DND-41 (cell line): ENCODE measurements around the gene CLBA1.

Source experiments
- ATAC-seq: fragments of 200-7000 bp; cut with Tn5 transposase; 3 replicates; pipeline ENCODE4 v1.9.1; 2021; ENCODE audit warnings: low read depth; ENCODE audit not compliant: insufficient read depth
- DNase-seq: peaks from one replicate; pipeline ENCODE4 v3.0.0-alpha.2; 2020
- H2AFZ ChIP-seq: 2 replicates; pipeline ENCODE4 v1.6.0; 2012; ENCODE audit warnings: low read depth, low read length
- H3K27ac ChIP-seq: 2 replicates; pipeline ENCODE4 v1.5.1; 2012; ENCODE audit warnings: low read length, inconsistent platforms
- H3K27me3 ChIP-seq: fragments of 200-600 bp; sonication (generic); 2 replicates; pipeline ENCODE4 v1.6.0; 2012; ENCODE audit warnings: low read length, mild to moderate bottlenecking, inconsistent platforms; ENCODE audit not compliant: insufficient read depth, poor library complexity
- H3K36me3 ChIP-seq: 2 replicates; pipeline ENCODE4 v1.5.1; 2012; ENCODE audit warnings: low read length, inconsistent platforms; ENCODE audit not compliant: insufficient read depth
- H3K4me1 ChIP-seq: 2 replicates; pipeline ENCODE4 v1.5.1; 2012; ENCODE audit warnings: mild to moderate bottlenecking, low read length; ENCODE audit not compliant: insufficient read depth
- H3K4me2 ChIP-seq: 2 replicates; pipeline ENCODE4 v1.6.0; 2012; ENCODE audit warnings: mild to moderate bottlenecking, moderate library complexity, low read length, inconsistent platforms; ENCODE audit not compliant: insufficient read depth
- H3K4me3 ChIP-seq, 2 experiments: fragments of 200-600 bp in 1 of 2; shearing (Covaris generic) in 1 of 2; 2 replicates each; pipeline ENCODE4 v1.5.1; 2012 to 2016; ENCODE audit warnings: inconsistent platforms in 2 of 2, low read length in 2 of 2, mild to moderate bottlenecking in 2 of 2, low read depth in 1 of 2, moderate library complexity in 1 of 2
- H3K79me2 ChIP-seq: 2 replicates; pipeline ENCODE4 v1.6.0; 2012; ENCODE audit warnings: low read length, inconsistent platforms; ENCODE audit not compliant: insufficient read depth
- H3K9ac ChIP-seq: 2 replicates; pipeline ENCODE4 v1.6.0; 2012; ENCODE audit warnings: low read depth, mild to moderate bottlenecking, inconsistent platforms, low read length, moderate library complexity
- H3K9me3 ChIP-seq: 2 replicates; pipeline ENCODE4 v1.5.1; 2012; ENCODE audit warnings: low read length, moderate library complexity, mild to moderate bottlenecking, inconsistent platforms; ENCODE audit not compliant: insufficient read depth, severe bottlenecking
- H4K20me1 ChIP-seq: 2 replicates; pipeline ENCODE4 v1.6.0; 2012; ENCODE audit warnings: low read length; ENCODE audit not compliant: insufficient read depth
- EZH2 ChIP-seq: IDR thresholded peaks from 3 replicates; pipeline ENCODE4 v1.6.1; 2012; ENCODE audit warnings: borderline replicate concordance, low read depth, mild to moderate bottlenecking, moderate library complexity, low read length, inconsistent platforms; ENCODE audit not compliant: severe bottlenecking
- TF ChIP-seq, protein P1 (sequence below): IDR thresholded peaks from 2 replicates; pipeline ENCODE4 v1.5.1; 2012; ENCODE audit warnings: borderline replicate concordance, low read length, moderate library complexity, mild to moderate bottlenecking; ENCODE audit not compliant: poor library complexity, severe bottlenecking; ENCODE audit errors: extremely low read depth

CLBA1 gene

DNA sequence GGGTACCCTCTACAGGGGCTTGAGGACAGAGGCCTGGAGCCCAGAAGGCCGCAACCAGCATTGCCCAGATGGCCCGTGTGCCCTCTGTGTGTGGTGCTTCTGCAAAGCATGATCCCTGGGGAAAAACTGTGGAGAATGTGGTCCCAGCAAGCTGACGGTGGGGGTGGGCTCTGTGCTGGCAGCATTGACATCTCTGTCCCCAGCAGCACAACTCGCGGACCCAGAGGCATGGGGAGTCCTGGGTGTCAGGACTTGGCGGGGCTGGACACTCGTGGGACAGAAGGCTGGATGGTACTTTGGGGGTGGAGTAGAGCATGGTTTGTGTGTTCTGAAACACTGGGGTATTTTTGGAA, 4.3 kb downstream of the CLBA1 start:
- H2AFZ ChIP-seq = no peak overlapping the region
- H4K20me1 ChIP-seq = 0 out of 2 replicates have a peak, but pooled peaks cover 3% of the 10 kb centered on the region
- H3K27ac ChIP-seq = no peak overlapping the region
- no peak for TF ChIP-seq EZH2
- TF ChIP-seq, protein P1, sequence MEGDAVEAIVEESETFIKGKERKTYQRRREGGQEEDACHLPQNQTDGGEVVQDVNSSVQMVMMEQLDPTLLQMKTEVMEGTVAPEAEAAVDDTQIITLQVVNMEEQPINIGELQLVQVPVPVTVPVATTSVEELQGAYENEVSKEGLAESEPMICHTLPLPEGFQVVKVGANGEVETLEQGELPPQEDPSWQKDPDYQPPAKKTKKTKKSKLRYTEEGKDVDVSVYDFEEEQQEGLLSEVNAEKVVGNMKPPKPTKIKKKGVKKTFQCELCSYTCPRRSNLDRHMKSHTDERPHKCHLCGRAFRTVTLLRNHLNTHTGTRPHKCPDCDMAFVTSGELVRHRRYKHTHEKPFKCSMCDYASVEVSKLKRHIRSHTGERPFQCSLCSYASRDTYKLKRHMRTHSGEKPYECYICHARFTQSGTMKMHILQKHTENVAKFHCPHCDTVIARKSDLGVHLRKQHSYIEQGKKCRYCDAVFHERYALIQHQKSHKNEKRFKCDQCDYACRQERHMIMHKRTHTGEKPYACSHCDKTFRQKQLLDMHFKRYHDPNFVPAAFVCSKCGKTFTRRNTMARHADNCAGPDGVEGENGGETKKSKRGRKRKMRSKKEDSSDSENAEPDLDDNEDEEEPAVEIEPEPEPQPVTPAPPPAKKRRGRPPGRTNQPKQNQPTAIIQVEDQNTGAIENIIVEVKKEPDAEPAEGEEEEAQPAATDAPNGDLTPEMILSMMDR = no peak
- no peak for ATAC-seq
- no peak overlapping the region for H3K4me2 ChIP-seq
- DNase-seq = no peak
- no peaks in the 10 kb centered on the region for H3K27me3 ChIP-seq
- H3K79me2 ChIP-seq = no peaks in the 10 kb centered on the region
- no peaks in the 10 kb centered on the region for H3K9me3 ChIP-seq
- peaks cover 14% of the 10 kb centered on the region for H3K4me1 ChIP-seq
- no peaks in the 10 kb centered on the region; the same call in 1 of the 2 replicates for H3K36me3 ChIP-seq
- no peak overlapping the region for H3K9ac ChIP-seq
- H3K4me3 ChIP-seq = no peak overlapping the region

DNA sequence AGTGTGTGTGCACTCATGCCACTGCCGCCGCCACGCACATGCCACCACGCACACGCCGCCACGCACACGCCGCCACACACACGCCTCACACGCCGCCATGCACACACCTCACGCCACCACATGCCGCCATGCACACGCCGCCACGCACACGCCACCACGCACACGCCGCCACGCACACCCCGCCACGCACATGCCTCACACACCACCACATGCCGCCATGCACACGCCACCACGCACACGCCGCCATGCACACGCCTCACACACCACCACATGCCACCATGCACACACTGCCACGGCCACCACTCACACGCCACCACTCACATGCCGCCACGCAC, 6.3 kb downstream of the CLBA1 start:
- Histone ChIP-seq H3K4me1 (no peaks in the 10 kb centered on the region), H4K20me1 (0 out of 2 replicates have a peak, but pooled peaks cover 3% of the 10 kb centered on the region), H3K27ac (no peak overlapping the region), H3K36me3 (no peaks in the 10 kb centered on the region; the same call in 1 of the 2 replicates), H3K27me3 (no peaks in the 10 kb centered on the region), H3K4me3 (no peak overlapping the region), H3K9ac (no peak overlapping the region), H3K79me2 (no peaks in the 10 kb centered on the region), H2AFZ (no peak overlapping the region), H3K9me3 (no peaks in the 10 kb centered on the region), H3K4me2 (no peak overlapping the region)
- no peak for ATAC-seq
- DNase-seq = no peak
- TF ChIP-seq, protein P1 = no peak
- no peak for TF ChIP-seq EZH2

DNA sequence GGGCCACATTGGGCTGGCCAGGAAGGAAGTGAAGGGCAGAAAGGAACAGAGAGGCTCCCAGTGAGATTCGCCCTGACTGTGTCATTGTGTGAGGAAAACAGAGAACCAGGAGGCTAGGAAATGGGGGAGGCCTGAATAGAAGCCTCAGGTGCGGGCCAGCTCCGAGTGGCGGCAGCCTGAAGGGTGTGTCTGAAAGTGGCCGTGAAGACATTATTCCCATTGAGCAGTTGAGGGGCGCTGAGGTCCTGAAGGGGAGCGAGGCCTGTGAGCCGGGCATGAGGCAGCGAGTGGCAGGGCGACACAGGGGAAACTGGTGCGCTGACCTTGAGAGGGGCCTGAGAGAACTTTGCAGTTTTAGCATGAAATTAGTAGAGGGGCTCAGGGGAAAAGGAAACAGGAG, 6.9 kb downstream of the CLBA1 start:
- ATAC-seq (no peak), DNase-seq (no peak)
- no peak overlapping the region for H2AFZ ChIP-seq
- TF ChIP-seq, protein P1 = no peak
- TF ChIP-seq EZH2 = no peak
- no peak overlapping the region for H3K27ac ChIP-seq
- no peak overlapping the region for H3K9ac ChIP-seq
- H3K4me2 ChIP-seq = no peak overlapping the region
- H3K9me3 ChIP-seq = no peaks in the 10 kb centered on the region
- H3K4me1 ChIP-seq = no peaks in the 10 kb centered on the region
- no peaks in the 10 kb centered on the region; the same call in 1 of the 2 replicates for H3K36me3 ChIP-seq
- 0 out of 2 replicates have a peak, but pooled peaks cover 3% of the 10 kb centered on the region for H4K20me1 ChIP-seq
- H3K79me2 ChIP-seq = no peaks in the 10 kb centered on the region
- no peak overlapping the region for H3K4me3 ChIP-seq
- no peaks in the 10 kb centered on the region for H3K27me3 ChIP-seq

DNA sequence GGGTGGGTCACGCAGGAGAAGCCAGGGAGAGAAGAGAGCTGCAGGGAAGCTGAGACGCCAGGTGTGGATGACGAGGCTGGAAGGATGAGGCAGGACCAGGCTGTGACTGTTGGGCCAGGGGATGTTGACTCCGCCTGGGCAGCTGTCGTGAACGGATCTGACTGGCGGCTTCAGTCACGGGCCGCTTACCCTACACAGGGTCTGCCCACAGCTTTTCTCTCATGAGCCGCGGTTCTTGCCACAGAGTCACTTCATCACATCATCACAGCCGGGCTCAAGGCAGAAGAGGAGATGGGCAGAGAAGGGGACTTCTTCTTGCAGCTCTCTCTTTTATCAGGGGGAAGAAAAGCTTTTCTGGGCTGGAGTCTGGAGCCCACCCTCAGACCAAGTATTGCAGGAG, 7.7 kb downstream of the CLBA1 start:
- Histone ChIP-seq H3K4me1 (no peaks in the 10 kb centered on the region), H3K4me2 (no peak overlapping the region), H3K9me3 (no peaks in the 10 kb centered on the region), H3K27me3 (no peaks in the 10 kb centered on the region), H3K27ac (no peak overlapping the region), H3K4me3 (no peak overlapping the region), H4K20me1 (0 out of 2 replicates have a peak, but pooled peaks cover 3% of the 10 kb centered on the region), H3K36me3 (no peaks in the 10 kb centered on the region; the same call in 1 of the 2 replicates), H3K9ac (no peak overlapping the region), H2AFZ (no peak overlapping the region), H3K79me2 (no peaks in the 10 kb centered on the region)
- TF ChIP-seq EZH2 = no peak
- TF ChIP-seq, protein P1 = no peak
- DNase-seq (no peak), ATAC-seq (no peak)
